ENCODE data around the gene MMP17.

- TF ChIP-seq, protein P1, sequence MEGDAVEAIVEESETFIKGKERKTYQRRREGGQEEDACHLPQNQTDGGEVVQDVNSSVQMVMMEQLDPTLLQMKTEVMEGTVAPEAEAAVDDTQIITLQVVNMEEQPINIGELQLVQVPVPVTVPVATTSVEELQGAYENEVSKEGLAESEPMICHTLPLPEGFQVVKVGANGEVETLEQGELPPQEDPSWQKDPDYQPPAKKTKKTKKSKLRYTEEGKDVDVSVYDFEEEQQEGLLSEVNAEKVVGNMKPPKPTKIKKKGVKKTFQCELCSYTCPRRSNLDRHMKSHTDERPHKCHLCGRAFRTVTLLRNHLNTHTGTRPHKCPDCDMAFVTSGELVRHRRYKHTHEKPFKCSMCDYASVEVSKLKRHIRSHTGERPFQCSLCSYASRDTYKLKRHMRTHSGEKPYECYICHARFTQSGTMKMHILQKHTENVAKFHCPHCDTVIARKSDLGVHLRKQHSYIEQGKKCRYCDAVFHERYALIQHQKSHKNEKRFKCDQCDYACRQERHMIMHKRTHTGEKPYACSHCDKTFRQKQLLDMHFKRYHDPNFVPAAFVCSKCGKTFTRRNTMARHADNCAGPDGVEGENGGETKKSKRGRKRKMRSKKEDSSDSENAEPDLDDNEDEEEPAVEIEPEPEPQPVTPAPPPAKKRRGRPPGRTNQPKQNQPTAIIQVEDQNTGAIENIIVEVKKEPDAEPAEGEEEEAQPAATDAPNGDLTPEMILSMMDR (IDR thresholded peaks at IDR 0.05): no peak
- TF ChIP-seq EZH2 (IDR thresholded peaks at IDR 0.05; ENCODE audit: borderline replicate concordance, insufficient read depth, low read depth, low read length, poor library complexity, severe bottlenecking): no peak
Measured at GRCh38 chr12:131894313-131894860, 66.2 kb downstream of the MMP17 start, which contains the start of gene ULK1.
